Fibroblast of villous mesenchyme (primary cell): ENCODE measurements around the gene TRPT1. TPM values are rescaled to one million over a fixed set of nuclear protein-coding genes. Genes with fewer than 3 reads are reported as not detected.

ENCODE experiments used
- DNase-seq: peaks from one replicate; pipeline ENCODE4 v3.0.0-alpha.2; 2010; ENCODE audit warnings: low read depth
- H3K4me3 ChIP-seq: 2 replicates; pipeline ENCODE4 v1.5.1; 2011; ENCODE audit warnings: low read depth, mild to moderate bottlenecking, low read length
- total RNA-seq: library from RNA; depleted of rRNA; stranded (reverse); fragments of >200 nt; gene quantifications from 2 replicates; pipeline ENCODE4 v1.2.3, GENCODE V29; 2012
- TF ChIP-seq, protein P1 (sequence below): IDR thresholded peaks from 2 replicates; pipeline ENCODE4 v1.5.1; 2012; ENCODE audit warnings: low read depth, mild to moderate bottlenecking, low read length; ENCODE audit not compliant: insufficient read depth

The TRPT1 gene
- total RNA-seq, 1 donor = 32.4 TPM

DNA sequence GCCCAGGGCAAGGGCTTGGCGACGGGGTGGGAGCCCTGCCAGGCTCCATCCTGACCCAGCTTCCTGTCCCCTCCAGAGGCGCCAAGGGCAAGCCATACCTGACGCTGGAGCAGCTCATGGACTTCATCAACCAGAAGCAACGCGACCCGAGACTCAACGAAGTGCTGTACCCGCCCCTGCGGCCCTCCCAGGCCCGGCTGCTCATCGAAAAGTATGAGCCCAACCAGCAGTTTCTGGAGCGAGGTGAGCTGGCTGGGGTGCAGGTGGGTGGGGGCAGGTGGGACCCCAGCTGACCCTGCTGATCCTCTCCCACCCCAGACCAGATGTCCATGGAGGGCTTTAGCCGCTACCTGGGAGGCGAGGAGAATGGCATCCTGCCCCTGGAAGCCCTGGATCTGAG, 30.3 kb upstream of the TRPT1 start:
- TF ChIP-seq, protein P1, sequence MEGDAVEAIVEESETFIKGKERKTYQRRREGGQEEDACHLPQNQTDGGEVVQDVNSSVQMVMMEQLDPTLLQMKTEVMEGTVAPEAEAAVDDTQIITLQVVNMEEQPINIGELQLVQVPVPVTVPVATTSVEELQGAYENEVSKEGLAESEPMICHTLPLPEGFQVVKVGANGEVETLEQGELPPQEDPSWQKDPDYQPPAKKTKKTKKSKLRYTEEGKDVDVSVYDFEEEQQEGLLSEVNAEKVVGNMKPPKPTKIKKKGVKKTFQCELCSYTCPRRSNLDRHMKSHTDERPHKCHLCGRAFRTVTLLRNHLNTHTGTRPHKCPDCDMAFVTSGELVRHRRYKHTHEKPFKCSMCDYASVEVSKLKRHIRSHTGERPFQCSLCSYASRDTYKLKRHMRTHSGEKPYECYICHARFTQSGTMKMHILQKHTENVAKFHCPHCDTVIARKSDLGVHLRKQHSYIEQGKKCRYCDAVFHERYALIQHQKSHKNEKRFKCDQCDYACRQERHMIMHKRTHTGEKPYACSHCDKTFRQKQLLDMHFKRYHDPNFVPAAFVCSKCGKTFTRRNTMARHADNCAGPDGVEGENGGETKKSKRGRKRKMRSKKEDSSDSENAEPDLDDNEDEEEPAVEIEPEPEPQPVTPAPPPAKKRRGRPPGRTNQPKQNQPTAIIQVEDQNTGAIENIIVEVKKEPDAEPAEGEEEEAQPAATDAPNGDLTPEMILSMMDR = no peak
- no peak for DNase-seq

DNA sequence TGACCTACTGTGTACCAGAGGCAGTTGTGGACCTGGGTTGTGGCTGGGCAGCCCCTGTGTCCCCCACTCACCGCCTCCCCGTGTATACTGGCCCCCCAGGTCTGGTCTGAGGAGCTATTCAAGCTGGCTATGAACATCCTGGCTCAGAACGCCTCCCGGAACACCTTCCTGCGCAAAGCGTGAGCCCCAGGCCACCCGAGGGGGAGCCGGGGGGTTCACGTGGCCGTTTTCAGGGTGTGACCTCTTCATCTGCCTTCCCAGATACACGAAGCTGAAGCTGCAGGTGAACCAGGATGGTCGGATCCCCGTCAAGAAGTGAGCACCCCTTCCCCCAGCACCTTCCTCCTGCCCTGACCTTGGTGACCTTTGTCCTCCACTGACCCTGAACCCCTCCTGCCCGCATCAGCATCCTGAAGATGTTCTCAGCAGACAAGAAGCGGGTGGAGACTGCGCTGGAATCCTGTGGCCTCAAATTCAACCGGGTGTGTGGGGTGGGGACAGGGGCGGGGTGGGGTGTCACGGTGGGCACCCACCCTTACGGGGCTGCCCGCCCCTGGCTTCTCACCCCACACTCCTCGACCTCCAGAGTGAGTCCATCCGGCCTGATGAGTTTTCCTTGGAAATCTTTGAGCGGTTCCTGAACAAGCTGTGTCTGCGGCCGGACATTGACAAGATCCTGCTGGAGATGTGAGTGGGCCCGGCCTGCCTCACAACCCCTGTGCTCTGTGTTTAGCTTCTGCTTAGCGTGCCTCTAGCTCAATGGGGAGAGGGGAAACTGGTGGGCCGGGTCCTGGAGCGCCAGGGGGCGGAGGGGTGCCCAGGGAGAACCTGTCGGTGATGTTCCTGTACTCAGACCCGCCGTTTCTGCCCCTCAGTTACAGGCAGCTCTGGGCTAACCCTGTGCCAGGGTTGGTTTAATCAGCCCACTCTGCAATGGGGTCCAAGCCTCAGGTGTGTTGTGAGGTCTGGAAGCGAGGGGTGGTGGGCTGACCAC, 29.4 kb upstream of the TRPT1 start:
- no peak overlapping the region for H3K4me3 ChIP-seq
- TF ChIP-seq, protein P1 = no peak
- no peak for DNase-seq

More for the DNA sequence above, 30.3 kb upstream of the TRPT1 start:
- no peak overlapping the region for H3K4me3 ChIP-seq

DNA sequence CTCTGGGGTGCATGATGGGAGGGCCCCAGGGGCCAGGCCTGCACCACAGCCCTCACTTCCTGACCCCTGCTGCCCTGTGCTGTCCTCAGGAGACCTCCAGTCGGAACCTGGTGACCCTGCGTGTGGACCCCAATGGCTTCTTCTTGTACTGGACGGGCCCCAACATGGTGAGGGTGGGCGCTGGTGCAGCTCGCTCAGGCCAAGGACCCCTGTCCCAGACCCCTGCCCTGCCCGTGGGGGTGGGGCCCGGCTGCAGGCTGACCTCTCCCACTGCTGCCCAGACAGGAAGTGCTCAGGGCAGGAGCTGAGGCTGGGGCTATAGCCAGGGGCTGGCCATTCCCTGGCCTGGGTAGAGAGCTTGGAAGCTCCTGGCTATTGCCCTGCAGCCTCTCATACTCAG, 28.3 kb upstream of the TRPT1 start:
- no peak for DNase-seq
- TF ChIP-seq, protein P1 = no peak
- no peak overlapping the region for H3K4me3 ChIP-seq

DNA sequence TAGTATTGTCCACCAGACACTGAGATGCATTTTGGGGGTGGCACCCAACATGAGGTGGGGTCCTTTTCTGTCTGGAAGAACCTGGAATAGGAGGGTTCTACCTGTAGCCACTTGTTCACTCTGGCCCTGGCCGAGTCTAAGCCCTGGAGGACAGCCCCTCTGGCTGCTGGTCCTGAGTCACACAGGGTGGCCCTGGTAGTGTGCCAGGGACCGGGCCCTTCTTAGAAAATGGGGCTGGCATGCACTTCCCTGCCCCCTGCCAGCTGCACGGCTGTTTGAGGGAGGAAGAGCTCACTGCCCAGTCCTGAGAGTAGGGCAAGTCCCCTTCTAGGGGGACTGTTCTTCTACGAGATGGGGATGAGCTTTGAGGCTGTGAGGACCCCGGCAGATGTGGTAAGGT, 27.5 kb upstream of the TRPT1 start:
- TF ChIP-seq, protein P1 = no peak
- DNase-seq = no peak
- no peak overlapping the region for H3K4me3 ChIP-seq

DNA sequence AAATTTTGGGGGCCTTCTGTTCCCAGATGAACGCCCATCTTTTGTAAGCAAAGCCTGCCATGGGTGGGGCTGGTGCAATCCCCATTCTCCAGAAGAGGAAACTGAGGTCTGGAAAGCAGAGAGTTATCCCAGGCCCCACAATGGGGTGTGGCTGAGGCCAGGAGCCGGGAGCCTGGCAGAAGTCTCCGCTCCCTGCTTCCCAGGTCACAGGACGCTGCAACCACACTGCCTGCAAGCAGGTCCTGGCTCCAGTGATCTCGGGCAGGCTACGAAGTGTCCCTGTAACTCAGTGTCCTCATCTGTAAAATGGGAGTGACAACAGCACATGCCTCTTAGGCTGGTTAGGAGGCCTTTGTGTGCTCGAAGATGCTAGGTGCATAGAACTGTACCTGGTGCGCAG, 27.1 kb upstream of the TRPT1 start:
- no peak for DNase-seq
- TF ChIP-seq, protein P1 = no peak
- H3K4me3 ChIP-seq = peak overlapping the region; percentile 84

DNA sequence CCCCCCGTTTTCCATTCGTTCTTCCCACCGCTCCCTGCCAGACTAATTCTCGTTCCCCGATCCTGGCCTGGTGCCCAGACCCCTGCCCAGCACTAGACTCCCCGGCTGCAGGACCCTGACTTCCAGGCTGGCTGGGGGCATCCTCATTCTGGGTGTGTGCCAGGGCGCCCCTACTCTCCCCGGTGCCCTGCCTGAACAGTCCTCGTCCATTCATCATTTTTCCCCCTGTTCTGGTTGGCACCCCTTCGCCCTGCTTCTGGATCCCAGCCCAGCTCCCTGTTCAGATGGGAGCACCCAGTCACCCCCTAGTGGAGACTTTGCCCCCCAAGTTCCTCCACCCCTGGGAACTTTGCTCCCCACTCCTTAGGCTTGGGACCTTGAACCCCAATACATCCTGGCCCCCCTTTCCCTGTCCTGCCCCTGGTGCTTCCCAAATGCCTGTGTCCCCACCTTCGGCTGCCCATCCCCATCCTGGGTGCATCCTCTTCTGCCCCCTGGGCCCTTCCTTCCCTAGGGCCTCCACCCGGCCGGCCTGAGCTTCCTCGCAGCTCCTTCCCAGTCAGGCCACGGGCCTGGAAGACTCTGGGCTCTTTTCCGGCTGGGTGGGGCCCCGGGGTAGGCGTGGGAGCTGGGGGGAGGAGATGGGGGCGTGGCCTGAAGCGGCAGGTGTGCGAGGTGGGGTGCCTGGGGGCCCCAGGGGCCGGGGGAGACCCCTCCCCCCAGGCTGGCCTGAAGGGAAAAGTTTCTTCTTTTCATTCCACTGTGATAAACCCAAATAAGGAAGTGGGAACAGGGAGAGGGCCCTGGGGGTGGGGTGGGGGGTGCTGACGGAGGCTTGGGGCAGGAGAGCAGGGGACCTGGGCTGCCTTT, 26.3 kb upstream of the TRPT1 start:
- H3K4me3 ChIP-seq = peak overlapping the region; percentile 84
- TF ChIP-seq, protein P1 = peak; percentile 58
- DNase-seq = no peak
